HCT116 (cell line): ENCODE data around the gene GRK1. TPM values are rescaled to one million over a fixed set of nuclear protein-coding genes. Genes with fewer than 3 reads are reported as not detected.
"Not testable (repeated sequence)": the region's sequence is repeated elsewhere in the genome, so short reads cannot be mapped to it uniquely, and the experiment has no call there.

Source experiments
- ATAC-seq: fragments of 200-7000 bp; cut with Tn5 transposase; 2 replicates; pipeline ENCODE4 v1.9.1; 2020; ENCODE audit warnings: mild to moderate bottlenecking, moderate library complexity
- BruUV-seq: library from RNA; stranded (reverse); fragments of 400-500 nt; replicated peaks from 2 replicates; lab custom pipeline; 2021; lab: Mats Ljungman, UMichigan
- CTCF ChIA-PET: fragments of 300-600 bp; sonication (Branson Sonifier 250); formaldehyde crosslinking; loops from one replicate; lab custom pipeline; 2021; ENCODE audit warnings: antibody characterized with exemption; lab: Charles Lee
- POLR2A ChIA-PET: fragments of 300-600, 350-600 bp; sonication (Branson Sonifier 250); formaldehyde crosslinking; loops from one replicate; lab custom pipeline; 2021; ENCODE audit warnings: antibody characterized with exemption; lab: Charles Lee
- RAD21 ChIA-PET, 2 experiments: fragments of 300-600 bp; sonication (Branson Sonifier 250); formaldehyde crosslinking; loops; one replicate each; lab custom pipeline; 2023; ENCODE audit warnings: low total read pairs in 2 of 2; ENCODE audit not compliant: uncharacterized antibody in 2 of 2, unreplicated experiment in 2 of 2, low non-redundant PET in 1 of 2; lab: Charles Lee
- DNase-seq: peaks from one replicate; pipeline ENCODE4 v3.0.0-alpha.2; 2010; ENCODE audit warnings: low read depth, low spot score
- H2AFZ ChIP-seq: fragments of 200-600 bp; shearing (Covaris generic), sonication (generic); 2 replicates; pipeline ENCODE4 v1.6.1; 2017; ENCODE audit warnings: low read depth, mixed run types, mixed read lengths, antibody characterized with exemption, low read length; ENCODE audit not compliant: poor library complexity, severe bottlenecking
- H3K27ac ChIP-seq: 2 replicates; pipeline ENCODE4 v1.5.1; 2012; ENCODE audit warnings: low read depth, low read length
- H3K27me3 ChIP-seq: fragments of 200-600 bp; sonication (generic); 2 replicates; pipeline ENCODE4 v1.6.1; 2016; ENCODE audit warnings: mixed run types, low read length, mixed read lengths; ENCODE audit not compliant: insufficient read depth
- H3K36me3 ChIP-seq, 2 experiments: fragments of 200-500 bp in 1 of 2; fragments of 200-600 bp in 1 of 2; sonication (Bioruptor generic) in 1 of 2; sonication (generic) in 1 of 2; 2 replicates each; pipeline versions ENCODE4 v1.5.1 to v1.6.1; 2014 to 2016; ENCODE audit warnings: low read length in 2 of 2, inconsistent platforms in 1 of 2, mixed read lengths in 1 of 2, mixed run types in 1 of 2; ENCODE audit not compliant: insufficient read depth in 2 of 2, control insufficient read depth in 1 of 2
- H3K4me1 ChIP-seq, 2 experiments: fragments of 200-600 bp in 1 of 2; sonication (generic) in 1 of 2; 2 replicates each; pipeline versions ENCODE4 v1.5.1 to v1.6.1; 2012 to 2017; ENCODE audit warnings: low read length in 2 of 2, inconsistent platforms in 1 of 2, mild to moderate bottlenecking in 1 of 2, mixed read lengths in 1 of 2, mixed run types in 1 of 2, moderate library complexity in 1 of 2; ENCODE audit not compliant: insufficient read depth in 2 of 2, control insufficient read depth in 1 of 2
- H3K4me2 ChIP-seq: fragments of 200-600 bp; sonication (generic); 2 replicates; pipeline ENCODE4 v1.6.1; 2017; ENCODE audit warnings: mixed run types, low read length, mixed read lengths
- H3K4me3 ChIP-seq, 2 experiments: fragments of 200-600 bp in 1 of 2; sonication (generic) in 1 of 2; replicated peaks in 1 of 2; 2 replicates each; pipeline ENCODE4 v1.5.1; 2011 to 2016; ENCODE audit warnings: low read length in 2 of 2, control low read depth in 1 of 2, low read depth in 1 of 2, mild to moderate bottlenecking in 1 of 2, mixed read lengths in 1 of 2, mixed run types in 1 of 2
- H3K79me2 ChIP-seq: fragments of 200-600 bp; sonication (generic); 2 replicates; pipeline ENCODE4 v1.6.1; 2017; ENCODE audit warnings: mild to moderate bottlenecking, mixed run types, low read length, moderate library complexity, mixed read lengths; ENCODE audit not compliant: insufficient read depth
- H3K9ac ChIP-seq: fragments of 200-600 bp; sonication (generic); 2 replicates; pipeline ENCODE4 v1.6.1; 2016; ENCODE audit warnings: low read length, mixed read lengths
- H3K9me2 ChIP-seq: fragments of 200-600 bp; sonication (generic), shearing (Covaris generic); 2 replicates; pipeline ENCODE4 v1.6.1; 2017; ENCODE audit warnings: mixed run types, mild to moderate bottlenecking, moderate library complexity; ENCODE audit not compliant: insufficient read depth
- H3K9me3 ChIP-seq, 2 experiments: fragments of 200-500 bp in 1 of 2; fragments of 200-600 bp in 1 of 2; sonication (Bioruptor generic) in 1 of 2; sonication (generic) in 1 of 2; 2 replicates each; pipeline ENCODE4 v1.6.1; 2014 to 2017; ENCODE audit warnings: low read length in 2 of 2, mixed read lengths in 2 of 2, inconsistent platforms in 1 of 2, low read depth in 1 of 2, mild to moderate bottlenecking in 1 of 2, mixed run types in 1 of 2, moderate library complexity in 1 of 2; ENCODE audit not compliant: control insufficient read depth in 1 of 2, insufficient read depth in 1 of 2
- H4K20me1 ChIP-seq: fragments of 200-600 bp; sonication (generic), shearing (Covaris generic); 2 replicates; pipeline ENCODE4 v1.6.1; 2017; ENCODE audit warnings: mixed run types, mild to moderate bottlenecking, moderate library complexity; ENCODE audit not compliant: insufficient read depth
- CEBPB ChIP-seq: IDR thresholded peaks from 2 replicates; pipeline ENCODE4 v1.6.1; 2012; ENCODE audit warnings: low read depth
- EGR1 ChIP-seq: IDR thresholded peaks from 2 replicates; pipeline ENCODE4 v1.6.1; 2012; ENCODE audit warnings: low read depth
- REST ChIP-seq: IDR thresholded peaks from 2 replicates; pipeline ENCODE4 v1.6.1; 2012; ENCODE audit warnings: low read depth
- SIN3A ChIP-seq: IDR thresholded peaks from 2 replicates; pipeline ENCODE4 v1.6.1; 2012; ENCODE audit warnings: low read depth
- ZBTB33 ChIP-seq: IDR thresholded peaks from 2 replicates; pipeline ENCODE4 v1.6.1; 2011; ENCODE audit warnings: mild to moderate bottlenecking, low read length, moderate library complexity; ENCODE audit not compliant: insufficient replicate concordance; ENCODE audit errors: extremely low read depth
- intact Hi-C: fragments of 100-400 bp; cut with micrococcal nuclease; formaldehyde crosslinking; loops from 2 replicates; pipeline ENCODE4 v1.10.0; 2022
- total RNA-seq: library from RNA; stranded (reverse); gene quantifications from one replicate; pipeline ENCODE4 v1.2.1, GENCODE V29; 2021; ENCODE audit not compliant: unreplicated experiment

GRK1 gene
- total RNA-seq, 1 experiment from 2014 or later: not detected

- POLR2A ChIA-PET, H3K27ac ChIP-seq, BruUV-seq, RAD21 ChIA-PET, ATAC-seq, H3K4me2 ChIP-seq, H3K9me3 ChIP-seq, H3K9ac ChIP-seq, H3K4me3 ChIP-seq, intact Hi-C loops, DNase-seq, H3K79me2 ChIP-seq, CTCF ChIA-PET, H3K27me3 ChIP-seq, H4K20me1 ChIP-seq, H2AFZ ChIP-seq, H3K36me3 ChIP-seq, H3K9me2 ChIP-seq: not testable (repeated sequence)
- H3K4me1 ChIP-seq: peaks cover 9 to 14% of the 10 kb centered on the region in 2 experiments
Observed at GRCh38 chr13:113745500-113746142, 78.6 kb downstream of the GRK1 start.

- BruUV-seq: no TSS peak
- H3K27me3 ChIP-seq: no peaks in the 10 kb centered on the region
- TF ChIP-seq EGR1 (no peak), SIN3A (no peak), ZBTB33 (no peak), CEBPB (no peak), REST (no peak)
- TF ChIP-seq, all 23 proteins: peak for 0
- ChIA-PET CTCF (no interaction called here), RAD21 (no interaction called here), POLR2A (no interaction called here)
- Histone ChIP-seq H3K4me1 (peaks cover 9 to 14% of the 10 kb centered on the region in 2 experiments), H4K20me1 (no peaks in the 10 kb centered on the region), H3K9me2 (no peaks in the 10 kb centered on the region), H3K36me3 (no peaks in the 10 kb centered on the region), H3K4me2 (no peak overlapping the region), H3K79me2 (no peaks in the 10 kb centered on the region), H3K27ac (no peak overlapping the region), H3K9me3 (peaks cover 0 to 7% of the 10 kb centered on the region in 2 experiments; a peak in 1 of 4 replicates), H3K9ac (no peak overlapping the region), H2AFZ (no peak overlapping the region), H3K4me3 (no peak overlapping the region)
- no peak for ATAC-seq
- no peak for DNase-seq
- intact Hi-C loops: no loop called here
Observed at GRCh38 chr13:113746143-113746525, 79.1 kb downstream of the GRK1 start.
